NCI-H774 (cell line): Measurements from ENCODE around the gene CLCA2.

ENCODE experiments used
- DNase-seq: peaks from one replicate; lab custom pipeline; 2025; lab: John Stamatoyannopoulos, UW

The CLCA2 gene

DNA sequence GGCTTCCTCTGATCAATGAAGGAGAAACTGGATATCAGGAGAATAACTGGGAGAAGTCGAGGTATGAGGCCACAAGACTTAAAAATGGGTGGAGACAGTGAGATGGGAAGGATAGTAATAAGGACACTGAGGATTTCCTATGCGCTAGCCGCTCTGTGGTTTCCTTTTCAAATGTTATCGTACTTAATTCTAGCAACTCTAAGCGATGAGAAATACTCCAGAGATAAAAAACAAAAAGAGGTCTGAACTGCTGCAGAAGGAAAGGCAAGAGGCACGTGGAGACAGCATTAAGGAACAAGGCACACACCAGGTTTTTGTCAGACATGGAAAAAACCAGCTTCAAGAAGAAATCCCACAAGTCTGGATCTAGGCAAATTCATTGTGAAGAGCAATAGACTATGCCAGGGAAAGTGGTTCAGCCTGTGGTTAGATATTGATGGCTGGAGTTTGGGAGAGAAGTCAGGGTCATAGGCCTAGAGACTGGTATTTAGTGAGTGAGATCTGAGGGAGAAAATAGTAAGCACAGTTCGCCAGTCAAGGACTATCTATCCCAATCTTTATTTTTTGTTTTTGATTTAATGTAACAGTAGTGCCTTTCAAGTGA lies 5.3 kb downstream of the CLCA2 start:
- DNase-seq = no peak

DNA sequence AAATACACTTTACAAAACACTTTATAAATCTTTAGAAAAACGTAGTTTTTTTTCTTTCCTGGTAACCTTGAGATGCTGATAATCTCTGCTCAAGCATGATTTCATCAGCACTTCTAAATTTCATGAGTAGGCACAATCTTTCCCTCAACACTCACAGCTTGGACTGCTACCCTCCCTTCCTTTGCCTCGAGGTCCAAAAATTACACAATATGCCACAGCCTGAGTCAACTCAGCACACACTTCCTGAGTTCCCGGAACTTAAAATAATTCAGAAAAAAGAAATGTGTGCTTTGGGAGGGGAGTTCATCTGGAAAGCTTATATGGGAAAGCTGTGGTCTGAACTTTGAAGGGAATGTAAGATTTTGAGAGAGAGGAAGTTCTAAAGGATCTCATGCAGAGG lies 5.9 kb downstream of the CLCA2 start:
- no peak for DNase-seq

DNA sequence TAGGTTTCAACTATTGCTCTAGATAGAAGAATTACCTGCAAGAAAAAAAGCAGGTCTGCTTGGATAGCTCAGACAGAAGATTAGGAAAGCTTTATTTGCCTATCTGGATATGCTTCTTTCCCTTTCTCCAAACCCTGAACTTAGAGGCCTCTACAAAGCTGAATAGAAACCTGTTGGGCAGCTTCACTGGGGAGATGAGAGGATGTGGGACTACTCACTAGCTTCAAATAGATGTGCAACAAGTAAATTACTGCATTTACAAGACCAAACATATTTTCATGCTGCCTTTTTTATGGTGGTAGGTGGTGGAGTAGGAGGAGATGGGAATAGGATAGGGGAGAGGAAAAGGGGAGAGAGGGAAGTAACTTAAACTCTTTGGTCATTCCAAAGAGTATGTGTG lies 6.4 kb downstream of the CLCA2 start:
- no peak for DNase-seq

DNA sequence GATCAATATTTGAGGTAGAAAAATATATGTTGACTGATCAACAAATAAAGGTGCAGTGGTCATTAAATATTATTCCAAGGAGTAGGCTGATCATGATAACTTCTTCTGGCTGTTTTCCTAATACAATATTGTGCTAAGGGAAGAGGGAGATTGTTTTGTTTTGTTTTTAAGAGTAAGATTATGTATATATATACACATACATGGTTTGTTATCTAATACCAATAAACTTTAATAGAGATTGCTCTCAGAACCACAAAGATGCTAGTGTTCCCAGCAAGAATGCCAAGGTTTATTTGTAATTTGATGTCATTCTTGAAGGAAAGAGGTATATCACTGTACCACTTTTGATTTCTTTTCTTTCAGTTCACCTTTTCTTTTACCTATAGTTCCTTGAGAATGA lies 10.1 kb downstream of the CLCA2 start:
- no peak for DNase-seq

DNA sequence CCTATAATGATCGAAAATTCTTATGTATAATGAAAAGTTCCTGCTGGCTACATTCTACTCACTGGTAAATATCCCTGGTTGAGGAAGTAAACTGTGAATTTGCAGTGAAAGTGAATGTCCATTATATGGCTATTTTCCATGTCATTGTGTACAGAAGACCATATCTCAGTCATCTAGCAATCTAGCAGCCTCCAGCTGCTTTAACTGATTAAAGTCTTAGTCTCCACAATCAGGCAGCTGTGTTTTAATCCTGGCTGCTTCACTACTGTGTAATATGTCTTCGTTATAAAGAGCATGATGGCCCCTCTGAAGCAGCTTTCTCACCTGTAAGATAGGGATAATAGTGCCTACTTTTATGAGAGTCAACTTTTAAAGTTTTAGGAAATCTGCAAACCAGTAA lies 11.4 kb downstream of the CLCA2 start:
- no peak for DNase-seq

DNA sequence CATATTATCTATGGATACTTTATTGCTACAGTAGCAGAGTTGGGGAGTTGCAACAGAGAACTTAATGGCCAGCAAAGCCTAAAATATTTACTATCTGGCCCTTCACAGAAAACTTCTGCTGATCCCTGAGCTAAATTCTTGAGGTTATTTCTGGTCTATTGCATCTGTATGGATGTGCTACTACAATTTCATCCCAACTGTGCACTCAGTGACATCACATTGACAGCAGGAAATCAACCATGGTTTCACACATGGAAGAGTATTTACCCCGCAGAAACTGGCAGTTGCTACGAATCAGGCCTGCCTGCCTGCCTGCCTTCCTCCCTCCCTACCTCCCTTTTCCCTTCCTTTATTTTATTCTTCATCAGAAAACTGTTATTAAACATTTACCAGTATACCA lies 12.1 kb downstream of the CLCA2 start:
- DNase-seq = no peak

DNA sequence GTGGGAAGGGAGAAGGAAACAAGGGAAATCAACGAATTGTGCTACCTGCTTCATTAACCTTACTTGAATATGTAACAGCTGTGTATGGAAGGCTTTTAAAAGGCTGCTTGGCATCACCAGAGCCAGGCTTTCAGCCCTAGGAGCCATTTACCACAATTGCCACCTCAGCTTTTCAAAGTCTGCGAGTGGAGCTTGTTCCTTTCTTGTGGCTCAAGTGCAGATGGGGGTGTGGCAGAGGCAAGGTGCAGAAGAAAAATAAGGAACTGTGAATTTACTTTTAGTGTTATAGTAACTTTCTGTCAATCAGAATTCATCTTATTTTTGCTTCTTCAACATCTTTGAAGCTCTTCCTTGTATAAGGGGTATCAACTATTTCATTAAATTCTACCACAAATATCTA lies 17.6 kb downstream of the CLCA2 start:
- no peak for DNase-seq

DNA sequence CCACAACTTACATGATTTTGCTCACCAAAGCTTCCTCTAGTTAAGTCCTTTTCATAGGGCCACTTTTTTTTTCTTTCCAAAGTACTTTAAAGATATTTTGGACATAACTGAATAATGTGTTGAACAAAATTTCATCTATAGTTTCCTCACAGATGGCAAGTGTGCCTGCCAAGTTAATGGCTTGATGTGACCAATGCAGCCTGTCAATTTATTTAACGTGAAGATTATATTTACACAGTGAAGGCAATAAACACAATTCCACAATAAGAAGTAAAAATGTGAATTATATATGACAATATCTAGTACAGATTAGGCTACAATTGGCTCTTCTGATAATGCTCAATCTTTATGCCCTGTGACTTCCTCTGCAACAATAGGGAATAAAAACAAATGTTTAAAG lies 18.0 kb downstream of the CLCA2 start:
- no peak for DNase-seq

DNA sequence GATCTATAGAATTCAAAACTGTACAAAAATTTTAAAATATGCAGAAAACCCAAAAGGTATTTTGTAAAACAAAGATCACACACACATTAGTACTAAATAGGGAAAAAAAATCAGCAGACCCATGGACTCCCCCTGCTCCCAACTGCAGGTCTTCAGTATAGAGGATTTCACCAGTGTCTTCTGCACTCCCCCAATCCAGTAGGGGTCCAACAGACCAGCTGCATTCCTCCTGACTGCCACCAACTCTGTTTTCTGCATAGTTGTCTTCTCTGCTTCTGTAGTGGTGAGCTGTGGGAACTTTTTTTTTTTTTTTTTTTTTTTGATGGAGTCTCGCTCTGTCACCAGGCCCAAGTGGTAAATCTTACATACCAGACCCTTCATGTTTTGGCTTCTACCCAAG lies 21.9 kb downstream of the CLCA2 start:
- DNase-seq = no peak

DNA sequence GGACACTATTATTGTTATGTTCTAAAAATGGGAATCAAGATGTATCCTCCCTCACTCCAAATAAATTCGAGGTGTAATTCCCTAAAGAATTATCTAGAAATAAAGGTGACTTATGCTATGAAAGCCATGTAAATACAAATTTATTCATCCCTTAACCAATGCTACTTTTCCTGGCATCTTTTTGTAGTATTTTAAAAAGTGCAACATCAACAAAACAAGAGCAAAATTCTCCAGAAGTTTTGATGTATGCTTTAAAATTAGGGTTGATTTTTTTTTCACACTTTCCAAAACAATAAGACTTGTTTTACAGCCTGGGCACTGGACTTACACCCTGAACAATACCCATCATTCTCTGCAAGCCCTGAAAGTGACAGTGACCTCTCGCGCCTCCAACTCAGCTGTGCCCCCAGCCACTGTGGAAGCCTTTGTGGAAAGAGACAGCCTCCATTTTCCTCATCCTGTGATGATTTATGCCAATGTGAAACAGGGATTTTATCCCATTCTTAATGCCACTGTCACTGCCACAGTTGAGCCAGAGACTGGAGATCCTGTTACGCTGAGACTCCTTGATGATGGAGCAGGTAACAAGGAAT lies 23.3 kb downstream of the CLCA2 start:
- no peak for DNase-seq

DNA sequence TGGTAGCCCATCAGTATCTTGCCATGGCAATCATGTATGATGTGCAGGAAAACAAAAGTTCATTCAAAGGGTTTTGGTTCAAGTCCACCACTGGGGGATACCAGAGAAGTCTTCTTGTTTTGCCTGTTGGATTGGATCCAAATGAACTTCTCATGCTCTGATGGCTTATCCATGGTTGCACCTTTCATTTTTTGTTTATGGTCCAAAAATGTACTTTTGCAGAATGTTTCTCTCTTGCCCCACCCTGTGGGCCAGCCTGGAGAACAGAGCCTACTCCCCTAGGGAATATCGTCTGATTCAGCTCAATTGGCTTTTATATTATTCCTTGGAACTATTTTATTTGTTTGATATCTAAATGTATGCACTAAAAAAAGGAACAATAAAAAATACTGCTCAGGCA lies 24.7 kb downstream of the CLCA2 start:
- DNase-seq = no peak

DNA sequence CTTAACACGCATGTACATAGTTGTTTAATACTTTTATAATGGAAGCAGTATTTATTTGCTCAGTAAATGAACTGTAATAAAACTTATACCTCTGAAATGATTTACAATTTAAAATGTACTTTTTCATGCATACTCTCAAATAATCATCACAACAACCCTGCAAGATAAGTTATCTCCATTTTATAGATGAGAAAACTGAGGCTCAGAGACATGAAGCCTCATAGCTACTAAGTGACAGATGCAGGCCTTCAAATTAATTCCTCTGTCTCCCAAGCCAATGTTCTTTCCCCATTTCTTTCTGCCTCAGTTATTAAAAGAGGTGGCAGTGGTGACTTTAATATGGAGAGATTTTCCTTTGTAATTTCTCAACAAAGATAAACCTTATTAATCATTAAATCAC lies 25.1 kb downstream of the CLCA2 start:
- DNase-seq = no peak

DNA sequence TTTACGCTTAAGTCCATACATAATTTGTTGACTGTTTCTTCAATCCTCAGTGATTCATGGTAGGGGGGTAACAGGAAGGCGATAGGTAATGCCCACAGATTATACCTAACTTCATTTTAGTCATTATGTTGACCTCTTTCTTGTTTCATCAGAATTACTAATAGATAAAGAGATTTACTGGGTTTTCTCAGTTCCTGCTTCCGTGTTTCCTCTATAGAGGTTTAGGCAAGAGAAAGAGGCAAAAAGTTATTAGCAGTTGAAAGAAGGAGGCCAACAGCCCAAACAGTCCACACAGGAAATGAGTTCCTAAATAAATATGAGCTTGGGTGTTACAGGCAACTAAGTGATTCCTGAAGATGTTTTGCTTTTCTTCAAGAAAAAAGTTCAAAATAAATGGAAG lies 26.9 kb downstream of the CLCA2 start:
- DNase-seq = no peak

DNA sequence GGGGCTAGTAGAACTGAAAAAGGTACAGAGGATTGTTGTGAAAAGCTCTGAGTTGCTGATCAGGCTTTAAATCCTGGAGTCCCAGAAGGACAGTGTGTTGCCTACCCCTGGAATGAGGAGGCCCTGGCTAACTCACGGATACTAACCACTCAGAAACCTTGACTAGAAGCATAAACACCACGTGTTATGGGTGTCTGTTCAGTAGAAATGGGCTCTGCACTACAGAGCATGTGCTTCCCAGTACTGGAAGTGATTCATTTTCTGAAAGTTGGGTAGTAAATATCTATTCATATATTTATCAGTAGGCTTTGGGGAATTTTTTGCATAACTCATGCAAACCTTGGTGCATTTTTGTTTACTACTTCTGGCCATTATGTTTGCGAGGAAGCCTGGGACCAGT lies 29.7 kb downstream of the CLCA2 start:
- DNase-seq = no peak

DNA sequence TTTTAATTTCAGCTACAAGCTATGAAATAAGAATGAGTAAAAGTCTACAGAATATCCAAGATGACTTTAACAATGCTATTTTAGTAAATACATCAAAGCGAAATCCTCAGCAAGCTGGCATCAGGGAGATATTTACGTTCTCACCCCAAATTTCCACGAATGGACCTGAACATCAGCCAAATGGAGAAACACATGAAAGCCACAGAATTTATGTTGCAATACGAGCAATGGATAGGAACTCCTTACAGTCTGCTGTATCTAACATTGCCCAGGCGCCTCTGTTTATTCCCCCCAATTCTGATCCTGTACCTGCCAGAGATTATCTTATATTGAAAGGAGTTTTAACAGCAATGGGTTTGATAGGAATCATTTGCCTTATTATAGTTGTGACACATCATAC lies 31.1 kb downstream of the CLCA2 start:
- no peak for DNase-seq

DNA sequence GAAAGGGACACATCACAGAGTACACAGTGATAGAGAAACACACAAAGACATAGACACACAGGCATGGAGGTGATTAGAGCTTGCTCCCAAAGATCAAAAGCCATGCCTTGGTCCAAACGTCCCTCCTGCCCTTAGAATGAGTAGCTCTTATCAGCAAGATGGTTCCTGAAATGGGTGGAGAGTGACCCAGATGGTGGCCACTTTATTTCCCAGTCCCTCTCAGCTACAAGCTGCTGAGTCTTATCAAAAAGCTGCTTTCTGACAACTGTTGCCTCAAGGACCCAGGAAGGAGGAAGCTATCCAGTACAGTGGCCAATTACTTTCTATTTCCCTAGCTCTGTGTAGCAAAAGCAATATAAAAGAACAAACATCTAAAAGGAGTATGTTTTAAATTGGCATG lies 37.0 kb downstream of the CLCA2 start:
- DNase-seq = no peak

DNA sequence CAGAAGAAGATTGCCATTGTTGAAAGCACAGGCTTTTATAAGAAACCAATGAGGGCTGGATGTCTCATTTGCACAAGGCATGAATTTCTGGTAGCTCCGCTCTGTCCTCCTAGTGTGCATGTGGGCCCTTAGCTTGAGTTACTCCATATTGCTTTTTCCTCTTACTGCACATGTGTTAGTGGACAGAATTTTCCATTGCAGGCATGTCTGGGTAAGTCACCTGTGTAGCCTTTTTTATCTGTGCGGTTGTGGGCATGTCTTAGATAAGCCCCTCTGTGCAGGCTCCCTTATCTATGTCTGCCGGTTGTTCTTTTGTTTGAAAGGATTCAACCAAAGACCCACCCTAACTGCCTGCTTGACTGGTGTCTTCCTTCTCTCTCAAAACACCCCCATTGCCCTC lies 37.5 kb downstream of the CLCA2 start:
- no peak for DNase-seq

DNA sequence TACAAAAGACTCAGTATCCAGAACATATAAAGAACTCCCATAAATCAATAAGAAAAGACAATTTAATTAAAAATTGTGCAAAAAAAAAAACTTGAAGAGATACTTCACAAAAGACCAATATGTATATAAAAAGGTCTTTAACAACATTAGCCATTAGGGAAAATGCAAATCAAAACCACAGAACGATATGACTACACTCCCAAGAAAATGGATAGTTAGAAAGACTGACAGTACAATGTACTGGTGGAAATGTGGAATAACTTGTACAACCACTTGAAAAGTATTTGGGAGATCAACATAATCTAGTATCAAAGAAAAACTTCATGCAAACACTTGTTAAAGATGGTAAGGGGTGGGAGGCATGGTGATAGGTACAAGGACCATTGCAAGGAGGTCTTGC lies 40.8 kb downstream of the CLCA2 start:
- no peak for DNase-seq

DNA sequence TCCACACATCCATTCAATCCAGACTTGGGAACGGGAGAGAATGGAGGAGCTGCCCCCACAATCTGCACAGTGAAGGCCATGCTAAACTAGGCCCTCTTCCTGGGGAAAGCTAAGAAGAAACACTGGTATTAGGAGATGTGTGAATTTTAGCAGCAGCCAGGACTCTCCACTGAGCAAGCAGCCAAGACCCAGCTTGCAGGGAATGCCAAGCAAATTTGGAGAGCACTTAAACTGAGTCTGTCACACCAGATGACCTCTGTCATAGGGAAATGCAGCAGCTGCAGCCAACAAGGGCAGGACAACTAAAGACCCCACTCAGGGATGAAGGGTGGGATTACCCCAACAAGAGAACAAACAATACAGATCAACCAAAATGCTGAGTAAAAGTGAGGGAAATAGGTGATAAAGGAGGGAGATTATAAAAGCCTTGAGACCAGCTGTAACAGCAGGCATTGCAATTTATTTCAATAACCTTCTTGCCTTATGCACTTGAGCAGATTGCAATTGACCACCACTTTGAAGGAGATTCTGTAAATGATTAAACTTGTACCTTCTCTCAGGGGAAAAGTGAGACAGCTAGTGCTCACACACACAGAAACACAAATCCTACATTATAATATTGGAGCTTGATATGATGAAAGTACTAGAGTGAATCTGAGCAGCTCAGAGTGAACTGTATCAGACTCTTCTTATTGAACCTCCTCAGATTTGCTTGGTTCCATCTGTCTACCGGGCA lies 42.3 kb downstream of the CLCA2 start:
- no peak for DNase-seq

DNA sequence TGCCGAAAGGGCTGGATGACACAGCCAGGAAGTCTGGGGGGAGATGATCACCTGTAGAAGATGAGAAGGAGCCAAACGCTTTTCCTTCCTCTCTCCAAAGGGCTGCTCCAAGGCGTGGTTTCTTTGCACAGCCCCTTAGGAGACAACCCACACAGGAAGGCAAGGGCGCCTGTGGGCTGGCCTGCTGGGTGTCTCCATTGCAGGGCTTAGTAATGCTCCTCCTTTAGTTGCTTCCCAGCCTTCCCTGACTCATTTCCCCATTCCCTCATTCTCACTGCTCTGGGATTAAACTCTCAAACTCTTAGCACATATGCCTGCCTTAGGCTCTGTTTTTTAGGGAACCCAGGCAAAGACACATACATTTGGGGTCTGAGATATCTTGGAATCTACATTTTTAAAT lies 43.0 kb downstream of the CLCA2 start:
- no peak for DNase-seq

DNA sequence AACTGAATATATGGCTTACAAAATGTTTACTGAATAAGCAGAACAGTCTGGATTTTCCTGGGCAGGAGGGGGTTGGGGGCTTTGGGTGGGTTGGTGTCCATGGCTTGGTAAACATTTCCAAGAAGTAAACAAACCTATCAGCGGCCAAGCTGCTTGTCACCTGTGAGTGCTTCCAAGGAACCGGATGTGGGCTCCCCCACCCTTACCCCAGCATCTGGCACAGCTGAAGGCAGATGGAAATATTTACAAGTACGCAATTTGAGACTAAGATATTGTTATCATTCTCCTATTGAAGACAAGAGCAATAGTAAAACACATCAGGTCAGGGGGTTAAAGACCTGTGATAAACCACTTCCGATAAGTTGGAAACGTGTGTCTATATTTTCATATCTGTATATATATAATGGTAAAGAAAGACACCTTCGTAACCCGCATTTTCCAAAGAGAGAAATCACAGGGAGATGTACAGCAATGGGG lies 44.6 kb downstream of the CLCA2 start, which contains the start of gene CLCA1:
Gene CLCA1 (plus strand): TSS at position 427 of the 477 bp plus-strand sequence. CDS start 45 bp downstream, at position 472.
- no peak for DNase-seq

DNA sequence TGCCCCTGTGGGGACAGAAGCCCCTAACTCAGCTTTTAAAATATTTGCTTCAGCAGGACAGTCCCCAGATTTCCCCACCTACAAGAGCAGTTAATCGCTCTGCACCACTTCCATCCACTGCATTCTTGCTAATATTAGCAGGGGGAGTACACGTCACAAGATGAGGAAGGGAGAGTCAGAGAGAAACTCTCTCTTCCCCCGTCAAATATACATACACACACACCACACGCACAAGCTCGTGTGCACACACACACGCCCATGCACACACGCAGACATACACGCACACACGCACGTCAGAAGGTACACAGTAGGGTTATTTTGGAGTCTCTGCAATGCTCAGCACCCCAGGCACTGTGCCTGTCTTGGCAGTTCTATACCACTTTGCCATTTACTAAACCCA lies 46.9 kb downstream of the CLCA2 start:
- DNase-seq = no peak

DNA sequence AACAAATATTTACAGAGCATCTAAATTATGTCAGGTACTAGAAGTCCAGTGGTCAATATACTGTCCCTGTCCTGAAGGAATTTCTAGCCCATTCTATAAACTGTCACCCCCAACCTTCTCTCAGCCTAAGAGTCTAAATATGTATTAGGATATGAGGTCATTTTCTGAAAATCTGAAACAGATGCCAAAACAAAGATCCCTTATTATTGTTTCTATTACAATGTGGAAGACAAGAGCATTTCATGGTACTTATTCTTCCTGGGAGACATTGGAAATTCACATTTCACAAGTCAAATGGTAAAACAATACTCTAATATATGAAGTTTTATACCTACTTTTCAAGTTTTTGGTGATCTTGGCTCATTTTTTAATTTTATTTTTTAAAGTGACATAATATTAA lies 47.3 kb downstream of the CLCA2 start:
- no peak for DNase-seq

DNA sequence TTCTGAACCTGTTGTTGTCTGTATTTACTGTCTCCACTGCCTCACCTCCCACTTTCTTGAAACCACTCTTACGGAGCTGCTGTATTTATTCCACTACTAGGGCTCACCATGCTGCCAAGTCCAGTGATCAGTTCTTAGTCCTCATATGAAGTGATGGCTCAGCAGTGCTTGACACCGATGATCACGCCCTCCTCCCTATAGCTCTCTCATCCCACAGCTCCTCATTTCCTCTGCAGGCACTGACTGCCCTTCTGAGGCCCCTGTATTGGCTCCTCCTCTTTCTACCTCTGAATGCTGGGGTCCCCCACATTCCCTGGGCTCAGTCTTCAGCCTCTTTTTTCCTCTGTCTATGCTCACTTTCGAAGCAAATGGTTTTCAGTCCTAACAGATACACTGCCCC lies 48.2 kb downstream of the CLCA2 start:
- no peak for DNase-seq
